IPS-18a (cell line): Measurements from ENCODE around the gene SMAD3.
"Not testable (repeated sequence)": the region's sequence is repeated elsewhere in the genome, so short reads cannot be mapped to it uniquely, and the experiment has no call there.

Experiments used
- H3K27ac ChIP-seq: one replicate; pipeline ENCODE4 v1.5.1; 2013; ENCODE audit warnings: low read length
- H3K27me3 ChIP-seq: one replicate; pipeline ENCODE4 v1.6.1; 2013; ENCODE audit warnings: mild to moderate bottlenecking, low read length; ENCODE audit not compliant: control insufficient read depth, insufficient read depth
- H3K36me3 ChIP-seq: one replicate; pipeline ENCODE4 v1.6.1; 2013; ENCODE audit warnings: low read depth, low read length; ENCODE audit not compliant: control insufficient read depth
- H3K4me1 ChIP-seq: one replicate; pipeline ENCODE4 v1.6.1; 2013; ENCODE audit warnings: low read depth, low read length; ENCODE audit not compliant: control insufficient read depth
- H3K4me3 ChIP-seq: one replicate; pipeline ENCODE4 v1.5.1; 2013; ENCODE audit warnings: low read length
- H3K9ac ChIP-seq: one replicate; pipeline ENCODE4 v1.6.1; 2013; ENCODE audit warnings: mild to moderate bottlenecking, low read length, moderate library complexity
- H3K9me3 ChIP-seq: one replicate; pipeline ENCODE4 v1.6.1; 2013; ENCODE audit warnings: low read depth, low read length; ENCODE audit not compliant: control insufficient read depth

The SMAD3 gene

DNA sequence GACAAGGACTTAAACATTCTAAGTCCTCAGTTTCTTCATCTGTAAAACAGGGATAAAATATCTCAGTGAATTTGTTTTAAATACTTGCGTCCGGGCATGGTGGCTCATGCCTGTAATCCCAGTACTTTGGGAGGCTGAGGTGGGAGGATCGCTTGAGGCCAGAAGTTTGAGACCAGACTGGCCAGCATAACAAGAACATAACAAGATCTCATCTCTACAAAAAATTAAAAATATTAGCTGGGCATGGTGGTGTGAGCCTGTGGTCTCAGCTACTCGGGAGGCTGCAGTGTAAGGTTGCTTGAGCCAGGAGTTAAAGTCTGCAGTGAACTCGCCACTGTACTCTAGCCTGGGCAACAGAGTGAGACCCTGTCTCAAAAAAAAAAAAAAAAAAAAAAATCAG lies 57.4 kb downstream of the SMAD3 start:
- H3K4me1 ChIP-seq, H3K9ac ChIP-seq: not testable (repeated sequence)

GRCh38 chr15:67123291-67123690 lies 57.9 kb downstream of the SMAD3 start:
- not testable (repeated sequence) for H3K9me3 ChIP-seq, H3K27ac ChIP-seq, H3K9ac ChIP-seq, H3K27me3 ChIP-seq, H3K4me3 ChIP-seq, H3K36me3 ChIP-seq, H3K4me1 ChIP-seq

More for the DNA sequence above, 57.4 kb downstream of the SMAD3 start:
- not testable (repeated sequence) for H3K4me3 ChIP-seq, H3K36me3 ChIP-seq, H3K27me3 ChIP-seq, H3K27ac ChIP-seq, H3K9me3 ChIP-seq

DNA sequence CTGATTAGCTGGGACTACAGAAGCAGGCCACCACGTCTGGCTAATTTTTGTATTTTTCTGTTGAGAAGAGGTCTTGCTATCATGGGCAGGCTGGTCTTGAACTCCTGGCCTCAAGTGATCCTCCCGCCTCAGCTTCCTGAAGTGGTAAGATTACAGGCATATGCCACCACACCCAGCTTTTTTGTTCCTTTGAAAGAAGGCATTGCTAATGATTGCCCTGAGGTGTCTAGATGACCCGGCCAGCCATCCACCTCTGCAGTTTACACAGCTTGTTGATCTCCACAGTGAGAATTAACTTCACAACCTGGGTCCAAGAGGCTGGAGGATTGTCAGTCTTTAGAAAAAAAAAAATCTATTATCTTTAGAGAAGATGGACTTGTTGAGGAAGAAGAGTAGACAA lies 58.7 kb downstream of the SMAD3 start:
- no peaks in the 10 kb centered on the region for H3K9me3 ChIP-seq
- no peaks in the 10 kb centered on the region for H3K27me3 ChIP-seq
- no peak overlapping the region for H3K9ac ChIP-seq
- H3K36me3 ChIP-seq = no peaks in the 10 kb centered on the region
- no peak overlapping the region for H3K4me3 ChIP-seq
- H3K27ac ChIP-seq = no peak overlapping the region
- peaks cover 8% of the 10 kb centered on the region for H3K4me1 ChIP-seq

- Histone ChIP-seq H3K4me1 (peaks cover 8% of the 10 kb centered on the region), H3K36me3 (no peaks in the 10 kb centered on the region), H3K27ac (no peak overlapping the region), H3K4me3 (no peak overlapping the region), H3K9me3 (no peaks in the 10 kb centered on the region), H3K9ac (no peak overlapping the region), H3K27me3 (no peaks in the 10 kb centered on the region)
Measured at GRCh38 chr15:67124911-67125588, 59.6 kb downstream of the SMAD3 start.

GRCh38 chr15:67125589-67126502 lies 60.4 kb downstream of the SMAD3 start:
- Histone ChIP-seq H3K27me3 (no peaks in the 10 kb centered on the region), H3K36me3 (no peaks in the 10 kb centered on the region), H3K27ac (no peak overlapping the region), H3K9me3 (no peaks in the 10 kb centered on the region), H3K4me1 (peaks cover 8% of the 10 kb centered on the region), H3K9ac (no peak overlapping the region), H3K4me3 (no peak overlapping the region)

- Histone ChIP-seq H3K4me1 (peaks cover 9% of the 10 kb centered on the region), H3K27ac (no peak overlapping the region), H3K27me3 (no peaks in the 10 kb centered on the region), H3K9ac (no peak overlapping the region), H3K4me3 (no peak overlapping the region), H3K36me3 (no peaks in the 10 kb centered on the region), H3K9me3 (no peaks in the 10 kb centered on the region)
Measured at GRCh38 chr15:67126551-67127330, 61.3 kb downstream of the SMAD3 start.

DNA sequence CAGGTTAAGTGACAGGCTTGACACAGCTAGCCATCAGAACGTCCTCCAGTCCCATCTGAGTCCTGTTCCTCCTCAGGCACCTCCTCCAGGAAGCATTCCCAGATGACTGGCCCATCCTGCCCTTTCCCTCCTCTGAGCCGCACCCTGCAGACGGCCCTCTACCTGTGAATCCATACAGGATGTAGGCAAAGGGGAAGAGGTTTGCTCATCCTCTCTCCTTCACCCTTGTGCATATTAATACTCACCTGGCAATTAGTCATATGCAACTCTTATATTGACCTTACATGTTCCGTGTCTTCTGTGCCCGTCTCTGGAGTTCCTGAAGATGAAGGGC lies 61.9 kb downstream of the SMAD3 start:
- Histone ChIP-seq H3K27ac (no peak overlapping the region), H3K36me3 (no peaks in the 10 kb centered on the region), H3K27me3 (no peaks in the 10 kb centered on the region), H3K4me1 (peaks cover 9% of the 10 kb centered on the region), H3K4me3 (no peak overlapping the region), H3K9ac (no peak overlapping the region), H3K9me3 (no peaks in the 10 kb centered on the region)

GRCh38 chr15:67127965-67128364 lies 62.6 kb downstream of the SMAD3 start:
- no peaks in the 10 kb centered on the region for H3K9me3 ChIP-seq
- H3K4me3 ChIP-seq = no peak overlapping the region
- peaks cover 9% of the 10 kb centered on the region for H3K4me1 ChIP-seq
- H3K27me3 ChIP-seq = no peaks in the 10 kb centered on the region
- H3K9ac ChIP-seq = no peak overlapping the region
- no peak overlapping the region for H3K27ac ChIP-seq
- H3K36me3 ChIP-seq = no peaks in the 10 kb centered on the region

GRCh38 chr15:67130166-67130565 lies 64.8 kb downstream of the SMAD3 start:
- Histone ChIP-seq H3K4me3 (no peak overlapping the region), H3K36me3 (no peaks in the 10 kb centered on the region), H3K9me3 (no peaks in the 10 kb centered on the region), H3K27me3 (no peaks in the 10 kb centered on the region), H3K27ac (no peak overlapping the region), H3K4me1 (peaks cover 24% of the 10 kb centered on the region), H3K9ac (no peak overlapping the region)

DNA sequence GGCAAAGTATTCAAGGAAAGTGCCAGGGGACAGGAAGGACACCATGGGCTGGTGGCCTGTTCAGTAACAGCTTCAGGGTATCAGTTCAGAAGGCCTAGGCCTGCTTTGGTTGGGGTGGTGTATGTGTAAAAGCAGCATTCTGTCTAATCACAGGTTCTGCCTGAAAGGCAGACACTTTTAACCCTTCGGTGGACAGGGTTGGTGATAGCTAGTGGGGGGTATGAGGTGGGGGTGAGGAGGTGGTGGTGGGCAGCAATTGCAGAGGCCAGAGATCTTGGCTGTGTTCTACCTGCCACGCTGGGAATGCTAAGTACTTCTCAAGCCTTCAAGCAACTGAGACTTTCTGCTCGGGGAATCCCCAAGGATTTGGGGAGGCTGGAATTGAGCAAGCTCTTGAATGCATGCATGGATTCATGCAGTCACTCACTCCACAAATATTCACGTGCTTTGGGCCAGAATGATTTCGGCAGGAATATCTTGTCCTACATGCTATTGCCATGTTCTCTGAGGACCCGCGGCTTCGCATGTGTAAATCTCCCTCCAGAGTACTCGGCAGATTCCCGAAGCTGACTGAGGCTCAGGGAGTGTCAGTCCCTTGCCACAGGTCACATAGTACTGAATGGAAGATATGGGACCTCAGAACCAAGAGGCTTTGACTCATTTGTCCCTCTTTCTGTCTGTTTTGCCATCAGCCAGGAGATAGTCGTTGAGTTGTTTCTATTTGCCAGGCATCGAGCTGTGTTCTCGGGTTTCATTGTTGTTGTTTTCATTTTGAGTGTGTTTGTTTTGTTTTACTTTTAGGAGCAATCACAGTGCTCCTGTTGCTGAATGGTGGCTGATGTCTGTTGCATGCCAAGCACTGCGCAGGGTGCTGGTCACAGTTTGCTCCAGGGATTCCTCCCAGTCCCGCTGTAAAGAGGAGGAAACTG lies 65.5 kb downstream of the SMAD3 start:
- H3K4me1 ChIP-seq = peaks cover 24% of the 10 kb centered on the region
- H3K27ac ChIP-seq = no peak overlapping the region
- H3K9ac ChIP-seq = no peak overlapping the region
- H3K36me3 ChIP-seq = no peaks in the 10 kb centered on the region
- no peaks in the 10 kb centered on the region for H3K27me3 ChIP-seq
- no peaks in the 10 kb centered on the region for H3K9me3 ChIP-seq
- no peak overlapping the region for H3K4me3 ChIP-seq

DNA sequence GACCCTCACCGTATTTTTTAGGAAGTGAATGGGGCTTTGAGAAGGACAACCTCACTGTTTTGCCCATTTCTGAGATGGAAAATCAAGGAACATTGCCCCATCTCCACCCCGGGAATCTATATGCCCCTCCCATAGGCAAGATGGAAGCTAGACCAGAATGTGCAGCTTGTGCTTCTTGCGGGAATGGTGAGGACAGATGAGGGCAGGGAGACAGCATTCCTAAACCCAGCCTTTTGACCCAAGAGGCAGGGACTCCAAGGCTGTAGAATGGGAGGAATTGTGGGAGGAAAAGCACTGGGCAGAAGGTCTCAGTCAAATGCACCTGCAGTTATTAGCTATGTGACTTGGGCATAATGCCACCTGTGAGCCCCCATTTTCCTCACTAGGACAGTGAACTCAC lies 66.9 kb downstream of the SMAD3 start:
- H3K9ac ChIP-seq = no peak overlapping the region
- no peaks in the 10 kb centered on the region for H3K27me3 ChIP-seq
- H3K4me1 ChIP-seq = peaks cover 27% of the 10 kb centered on the region
- no peak overlapping the region for H3K27ac ChIP-seq
- no peaks in the 10 kb centered on the region for H3K36me3 ChIP-seq
- no peak overlapping the region for H3K4me3 ChIP-seq
- H3K9me3 ChIP-seq = no peaks in the 10 kb centered on the region
